CD4-positive, alpha-beta T cell treated with Interleukin-17A for 4 hours (primary cell): ENCODE results near the gene LCN1.

Source experiments
- DNase-seq: peaks from one replicate; pipeline ENCODE4 v3.0.0-alpha.2; 2020; ENCODE audit warnings: mixed read lengths

LCN1 gene

DNA sequence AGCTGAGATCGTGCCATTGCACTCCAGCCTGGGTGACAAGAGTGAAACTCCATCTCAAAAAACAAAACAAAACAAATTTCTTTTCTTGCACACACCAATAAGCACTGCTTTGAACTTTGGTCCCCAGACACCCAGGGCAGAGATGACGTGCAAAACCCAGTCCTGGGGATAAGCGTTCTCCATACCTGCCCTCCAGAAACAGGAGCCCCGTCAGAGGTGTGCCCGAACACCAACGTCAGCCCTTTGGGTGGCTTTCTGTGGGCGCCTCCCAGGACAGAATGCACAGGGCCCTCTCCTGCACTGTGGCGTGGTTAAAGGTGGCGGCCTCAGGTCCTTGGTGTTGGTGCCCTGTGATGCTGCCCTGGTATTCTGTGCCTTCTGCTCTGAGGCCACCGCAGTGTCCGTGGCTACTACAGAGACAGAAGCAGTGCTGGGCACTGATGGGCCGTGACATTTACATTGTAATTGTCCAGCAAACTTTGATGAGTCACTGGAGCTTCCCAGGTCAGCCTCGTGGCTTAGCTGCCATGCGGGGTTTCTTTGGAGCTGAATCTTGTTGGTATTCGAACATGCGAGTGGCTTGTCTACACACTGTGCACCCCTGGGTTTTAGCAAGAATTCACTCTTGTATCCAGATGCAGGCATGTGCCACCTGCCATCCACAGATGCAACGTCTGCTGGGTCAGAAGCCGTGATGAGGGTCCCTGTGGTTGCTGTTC is 31.9 kb upstream of the LCN1 start:
- no peak for DNase-seq

GRCh38 chr9:135490166-135490870 is 30.9 kb upstream of the LCN1 start:
- DNase-seq = no peak

DNA sequence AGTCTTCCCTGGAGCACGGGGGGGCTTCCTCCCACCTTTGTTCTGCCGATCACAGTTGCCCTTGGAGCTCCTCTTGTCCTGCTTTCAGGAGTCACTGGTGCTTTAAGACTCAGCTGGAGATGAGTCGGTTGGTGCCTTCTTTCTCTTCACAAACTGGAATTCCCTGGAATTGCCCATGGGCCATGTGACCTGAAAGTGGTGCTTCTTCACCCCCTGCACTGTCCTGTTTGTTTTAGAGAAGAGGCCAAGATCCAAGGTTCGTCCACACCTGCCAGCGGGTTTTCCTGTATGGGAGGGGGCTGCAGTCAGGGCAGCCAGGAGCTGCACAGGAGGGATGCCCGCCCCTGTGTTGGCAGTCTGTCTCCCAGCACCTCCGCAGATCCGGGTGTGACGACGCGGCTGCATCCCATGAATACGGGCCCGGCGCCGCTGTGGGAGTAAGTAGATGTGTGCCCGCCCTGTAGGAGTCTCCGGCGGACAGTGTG is 30.2 kb upstream of the LCN1 start:
- no peak for DNase-seq

DNA sequence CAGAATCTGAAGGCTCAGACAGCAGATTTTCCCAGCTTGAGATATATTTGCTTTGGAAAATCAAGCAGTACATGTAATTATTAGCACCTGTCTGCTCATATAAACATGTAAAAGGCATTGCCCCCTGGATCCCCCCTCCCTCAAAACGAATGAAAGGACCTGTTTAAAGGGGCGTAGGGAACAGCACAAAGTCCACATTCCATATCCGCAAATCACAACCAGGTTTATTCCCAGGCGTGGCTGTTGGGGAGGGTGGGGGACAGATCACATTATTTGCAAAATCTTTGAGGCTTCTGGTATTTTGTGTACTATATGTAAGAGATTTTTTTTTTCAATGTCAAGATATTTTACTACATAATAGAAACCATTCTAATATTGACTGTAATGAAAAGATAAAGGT is 29.5 kb upstream of the LCN1 start:
- DNase-seq = no peak

DNA sequence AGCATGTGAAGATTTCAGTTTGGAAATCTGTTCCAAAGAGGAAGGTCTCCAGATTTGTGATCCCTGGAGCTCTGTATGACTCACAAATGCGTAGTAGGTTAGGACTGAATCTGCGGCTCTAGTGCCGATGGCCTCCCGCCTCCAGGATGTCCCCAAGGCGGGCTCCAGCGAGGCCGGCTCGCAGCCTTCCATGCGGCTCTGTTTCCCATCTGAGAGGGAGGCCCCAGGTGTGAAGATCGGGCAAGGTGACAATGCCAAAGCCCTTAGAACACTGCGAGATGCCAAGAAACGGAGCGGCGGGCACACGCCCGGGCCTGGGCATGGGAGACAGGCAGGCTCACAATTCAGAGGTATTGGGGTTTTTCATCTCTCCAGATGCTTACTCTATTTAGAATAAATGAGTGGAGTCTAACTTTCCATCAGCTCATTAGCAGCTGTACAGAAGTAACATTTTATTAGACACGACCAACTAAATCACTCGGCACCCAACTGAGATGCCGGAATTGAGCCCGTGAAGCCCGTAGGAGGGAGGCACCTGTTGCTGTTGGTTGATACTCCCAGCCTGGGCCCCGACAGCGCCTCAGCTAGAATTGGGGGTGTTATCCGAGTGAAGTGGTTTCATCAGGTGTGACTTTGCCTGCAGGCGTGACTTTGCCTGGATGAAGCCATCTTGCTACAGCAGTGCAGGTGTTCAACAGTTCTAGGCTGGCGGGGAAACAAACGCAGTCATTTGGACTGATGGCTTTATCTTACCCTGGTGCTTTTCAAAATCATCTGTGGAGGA is 28.2 kb upstream of the LCN1 start:
- DNase-seq = no peak

DNA sequence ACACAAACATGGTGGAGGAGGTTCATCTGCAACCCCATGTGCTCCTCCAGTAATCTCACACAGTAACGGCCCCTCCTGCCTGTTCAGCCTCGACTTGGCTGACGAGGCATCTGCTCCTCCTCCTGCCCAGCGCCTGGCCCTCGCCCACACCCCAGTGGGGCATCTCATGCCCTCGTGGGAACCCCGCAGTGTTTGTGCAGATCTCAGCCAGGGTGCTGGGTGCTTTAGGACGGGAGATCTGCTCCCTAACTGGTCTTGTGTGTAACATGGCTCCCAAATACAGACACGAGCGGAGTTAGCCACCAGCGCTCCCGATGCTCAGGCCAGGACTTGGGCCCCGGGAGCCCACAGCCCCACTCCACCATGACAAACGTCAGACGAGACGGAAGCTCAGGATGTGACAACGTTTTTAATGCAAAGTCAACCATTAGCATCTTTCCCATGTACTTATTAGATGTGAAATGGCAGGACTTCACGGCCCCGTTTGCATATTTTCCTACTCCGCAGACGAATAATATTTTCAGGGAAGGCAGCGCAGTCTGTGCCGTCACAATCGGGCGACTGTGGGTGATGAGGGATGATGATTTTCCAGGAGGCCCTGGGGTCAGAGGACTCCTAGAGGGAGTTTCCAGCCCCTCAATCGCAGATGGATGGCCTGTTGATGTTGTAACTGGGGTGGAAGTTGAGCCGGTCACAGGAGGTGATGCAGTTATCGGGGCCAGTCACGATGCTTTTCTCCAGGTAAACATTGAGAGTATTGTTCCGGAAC is 26.3 kb upstream of the LCN1 start:
- no peak for DNase-seq

DNA sequence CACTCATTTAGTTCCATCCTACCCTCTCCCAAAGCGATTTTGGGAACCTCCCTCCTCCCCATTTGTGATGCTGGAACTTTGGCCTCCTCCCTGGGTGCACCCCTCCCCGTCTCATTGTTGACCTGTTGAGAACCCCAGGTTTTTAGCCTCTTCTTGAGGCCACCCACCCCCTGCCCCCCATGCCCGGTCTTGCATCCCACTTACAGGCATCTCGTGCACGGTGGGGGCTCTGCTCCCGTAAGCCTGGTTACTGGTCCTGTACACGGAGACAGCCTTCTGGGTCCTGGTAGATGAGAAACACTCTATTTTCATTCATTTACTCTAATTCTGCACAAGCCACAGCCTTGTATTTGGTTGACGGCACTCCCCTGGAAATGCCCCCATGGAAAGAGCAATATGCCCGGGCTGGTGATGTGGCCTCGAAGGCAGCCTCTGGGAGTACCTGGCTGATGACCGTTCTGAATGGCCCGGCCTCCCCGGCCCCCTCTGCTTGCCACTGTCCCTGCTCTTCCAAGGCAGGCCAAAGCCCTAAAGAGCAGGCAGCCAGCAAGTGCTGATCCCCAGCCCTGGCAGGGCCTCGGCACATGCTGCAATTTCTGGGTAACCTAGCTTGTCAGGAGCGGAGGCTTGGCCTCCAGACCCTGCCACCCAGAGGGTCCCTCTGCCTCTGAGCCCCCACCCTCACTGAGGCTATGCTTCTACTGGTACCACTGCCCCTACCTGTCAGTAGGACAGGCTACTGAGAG is 22.7 kb upstream of the LCN1 start:
- no peak for DNase-seq

DNA sequence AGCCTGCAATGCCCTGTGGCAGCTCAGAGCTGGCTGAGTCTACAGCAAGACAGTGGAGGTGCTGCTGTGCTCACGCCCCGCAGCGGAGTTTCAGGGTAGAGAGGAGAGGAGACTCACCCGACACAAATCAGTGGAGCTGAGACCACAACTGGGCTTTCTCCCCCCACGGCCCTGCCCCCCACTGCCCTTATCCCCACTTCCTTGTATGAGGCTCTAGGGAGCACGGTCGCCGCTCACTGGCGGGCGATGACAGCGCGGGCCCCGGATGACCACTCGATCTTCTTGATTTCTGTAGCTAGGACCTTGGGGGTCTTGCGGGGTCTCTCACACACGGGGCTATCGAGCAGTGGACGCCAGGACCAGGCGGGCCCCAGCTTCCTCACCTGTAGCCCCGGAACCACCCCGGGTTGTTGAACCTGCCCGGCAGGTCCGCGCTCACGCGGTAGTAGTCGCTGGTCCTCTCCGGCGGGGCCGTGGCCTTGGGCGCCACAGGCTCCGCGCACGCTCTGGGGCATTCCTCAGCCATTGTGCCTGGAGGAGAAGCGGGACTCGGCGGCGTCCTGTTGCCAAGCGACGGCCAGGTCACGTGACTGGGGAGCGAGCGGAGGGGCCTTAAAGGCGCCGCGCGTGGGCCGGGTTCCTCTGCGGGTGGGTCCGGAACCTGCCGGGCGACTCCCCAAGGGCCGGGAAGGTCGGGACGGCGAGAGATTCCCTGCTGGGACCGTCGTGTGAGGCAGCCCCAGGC is 21.7 kb upstream of the LCN1 start:
- peak; percentile 94 for DNase-seq

GRCh38 chr9:135500071-135500524 is 21.1 kb upstream of the LCN1 start:
- DNase-seq = no peak

DNA sequence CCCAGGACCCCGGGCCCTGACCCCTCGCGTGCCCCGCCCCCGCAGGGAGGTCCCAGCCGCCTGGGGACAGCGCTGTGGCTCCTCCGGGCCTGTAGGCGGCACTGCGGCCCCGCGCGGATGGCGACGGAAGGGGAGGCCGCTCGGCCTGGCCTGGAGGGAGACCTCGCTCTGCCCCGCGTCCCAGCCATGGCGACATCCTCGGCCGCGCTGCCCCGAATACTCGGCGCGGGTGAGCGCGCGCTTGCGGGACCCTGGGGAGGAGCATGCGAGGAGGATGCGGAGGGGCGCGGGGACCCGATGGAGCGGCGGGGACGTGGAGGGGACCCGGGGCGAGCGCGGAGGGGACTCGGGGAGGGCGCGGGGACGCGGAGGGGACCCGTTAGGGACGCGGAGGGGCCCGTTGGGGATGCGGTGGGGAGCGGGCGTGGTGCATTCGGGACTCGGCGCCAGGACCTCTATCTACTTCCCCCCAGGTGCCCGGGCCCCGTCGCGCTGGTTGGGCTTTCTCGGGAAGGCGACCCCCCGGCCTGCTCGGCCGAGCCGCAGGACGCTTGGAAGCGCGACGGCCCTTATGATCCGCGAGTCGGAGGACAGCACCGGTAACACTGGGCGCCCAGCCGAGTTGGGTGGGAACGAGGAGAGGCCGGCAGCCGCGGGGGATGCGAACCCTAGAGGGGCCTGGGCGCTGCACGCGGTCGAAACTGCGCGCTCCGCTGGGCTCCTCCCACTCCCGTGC is 20.5 kb upstream of the LCN1 start, which contains the start of gene MRPS2:
Gene MRPS2, plus strand, starts transcription at position 158 of the 736 bp plus-strand sequence. Its CDS starts 29 bp downstream, at position 187.
- peak; percentile 87 for DNase-seq

GRCh38 chr9:135501261-135502167 is 19.7 kb upstream of the LCN1 start:
- DNase-seq = peak; percentile 55

DNA sequence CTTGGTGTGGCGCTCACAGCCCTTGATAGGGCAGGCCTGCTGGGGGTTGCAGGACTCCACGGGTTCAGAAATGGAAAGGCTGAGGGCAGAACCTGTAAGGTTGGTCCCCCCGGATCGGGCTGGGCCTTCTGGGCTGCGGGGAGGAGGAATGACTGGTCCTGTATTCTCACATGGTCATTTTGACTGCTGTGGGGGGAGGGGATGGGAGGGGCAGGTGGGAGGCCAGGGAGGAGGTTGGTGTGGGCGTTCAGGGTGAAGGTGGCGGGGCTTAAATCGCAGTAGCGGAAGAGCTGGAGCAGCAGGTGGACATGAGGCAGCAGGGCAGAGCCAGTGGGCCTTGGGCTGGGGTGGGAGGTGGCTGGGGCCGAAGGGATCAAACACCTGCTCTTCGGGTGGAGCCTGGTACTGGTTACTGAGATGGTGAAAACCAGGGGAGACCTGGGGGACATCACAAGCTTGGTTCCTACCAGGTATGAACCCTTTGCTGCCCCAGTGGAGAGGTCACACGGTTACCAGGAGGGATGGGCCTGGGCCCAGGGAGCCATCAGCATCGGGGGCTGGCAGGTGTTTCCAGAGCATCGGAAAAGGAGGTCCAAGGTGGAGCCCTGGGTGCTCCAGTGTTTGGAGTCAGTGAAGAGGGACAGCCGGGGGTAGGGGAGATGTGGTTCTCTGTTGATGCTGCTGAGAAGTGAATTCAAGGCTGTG is 18.9 kb upstream of the LCN1 start:
- no peak for DNase-seq

DNA sequence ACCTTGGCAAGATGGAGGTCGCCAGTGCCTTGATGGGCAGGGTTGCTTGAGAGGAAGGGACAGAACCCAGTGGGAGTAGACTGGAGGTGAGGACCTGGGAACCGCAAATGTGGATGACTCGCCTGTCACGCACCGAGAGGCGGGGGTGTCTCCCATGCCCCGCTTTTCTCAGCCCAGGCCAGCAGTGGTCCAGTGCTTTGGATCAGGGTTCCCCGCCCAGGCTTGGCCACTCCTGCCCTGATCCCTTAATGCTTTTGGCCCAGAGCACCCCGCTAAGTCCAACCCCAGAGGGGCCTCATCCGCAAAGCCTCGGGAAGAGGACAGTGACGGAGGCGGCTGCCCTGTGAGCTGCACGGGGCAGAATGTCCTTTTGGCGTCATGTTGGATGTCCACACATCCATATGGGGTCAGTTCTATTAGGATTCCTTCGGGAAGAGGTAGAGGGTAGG is 18.3 kb upstream of the LCN1 start:
- DNase-seq = no peak

DNA sequence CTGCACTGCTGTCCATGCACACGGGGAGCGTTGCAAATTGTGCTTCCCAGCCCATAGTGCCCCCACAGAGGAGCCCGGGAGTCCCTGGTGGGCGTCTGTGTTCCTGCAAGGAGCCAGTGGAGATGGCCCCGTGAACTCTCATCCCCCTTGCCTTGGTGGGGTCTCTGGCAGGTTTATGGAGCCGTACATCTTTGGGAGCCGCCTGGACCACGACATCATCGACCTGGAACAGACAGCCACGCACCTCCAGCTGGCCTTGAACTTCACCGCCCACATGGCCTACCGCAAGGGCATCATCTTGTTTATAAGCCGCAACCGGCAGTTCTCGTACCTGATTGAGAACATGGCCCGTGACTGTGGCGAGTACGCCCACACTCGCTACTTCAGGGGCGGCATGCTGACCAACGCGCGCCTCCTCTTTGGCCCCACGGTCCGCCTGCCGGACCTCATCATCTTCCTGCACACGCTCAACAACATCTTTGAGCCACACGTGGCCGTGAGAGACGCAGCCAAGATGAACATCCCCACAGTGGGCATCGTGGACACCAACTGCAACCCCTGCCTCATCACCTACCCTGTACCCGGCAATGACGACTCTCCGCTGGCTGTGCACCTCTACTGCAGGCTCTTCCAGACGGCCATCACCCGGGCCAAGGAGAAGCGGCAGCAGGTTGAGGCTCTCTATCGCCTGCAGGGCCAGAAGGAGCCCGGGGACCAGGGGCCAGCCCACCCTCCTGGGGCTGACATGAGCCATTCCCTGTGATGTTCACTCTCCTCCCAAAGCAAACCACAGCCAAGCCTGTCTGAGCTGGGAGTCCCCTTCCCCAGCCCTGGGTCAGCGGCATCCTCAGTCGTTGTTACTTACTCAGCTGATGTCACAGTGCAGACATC is 17.6 kb upstream of the LCN1 start:
- no peak for DNase-seq

DNA sequence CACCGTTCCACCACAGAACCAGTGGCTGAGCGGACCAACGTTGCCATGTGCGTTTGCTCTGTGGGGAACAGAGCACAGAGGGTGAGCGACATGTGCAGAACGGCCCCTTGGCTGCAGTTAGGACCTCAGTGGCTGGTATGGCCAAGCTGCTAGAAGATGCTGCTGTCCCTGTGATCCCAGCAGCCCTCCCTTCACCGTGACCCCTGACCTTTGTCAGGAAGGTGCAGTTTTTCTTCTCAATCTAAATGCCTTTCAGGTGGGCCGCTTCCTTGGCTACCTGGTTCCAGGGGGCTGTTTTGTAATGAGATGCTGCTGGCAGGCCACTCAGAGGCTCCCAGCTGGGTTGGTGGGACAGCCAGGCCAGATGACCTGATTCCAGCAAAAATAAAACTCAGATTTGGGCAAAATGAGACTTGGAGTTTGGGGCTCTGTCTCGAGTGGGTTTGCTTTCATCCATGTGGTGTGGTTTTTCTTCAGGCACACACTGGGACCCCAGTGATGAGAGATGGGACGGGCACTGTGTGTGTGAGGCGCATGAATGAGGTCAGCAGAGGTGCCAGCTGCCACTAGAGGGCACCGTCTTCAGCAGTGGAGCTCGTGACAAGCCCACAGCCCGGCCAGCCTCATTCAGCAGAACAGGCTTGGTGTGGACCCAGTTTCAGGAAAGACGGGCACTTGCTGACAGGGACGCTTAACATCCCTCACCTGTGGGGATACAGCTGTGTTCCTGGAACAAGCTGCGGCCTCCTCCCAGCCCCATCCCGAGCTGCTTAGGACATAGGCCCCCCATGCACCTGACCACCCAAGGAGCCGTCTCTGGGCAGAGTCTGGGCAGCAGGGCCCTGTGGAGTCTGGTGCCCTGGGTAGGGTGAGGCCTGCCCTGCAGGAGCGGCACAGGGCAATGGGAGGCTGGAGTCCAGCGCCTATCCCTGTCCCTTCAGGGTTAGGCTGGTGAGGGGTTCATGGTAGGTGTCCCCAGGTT is 16.7 kb upstream of the LCN1 start:
- DNase-seq = peak; percentile 69
